Measurements from ENCODE around the gene FAM50B.

FAM50B gene

GRCh38 chr6:3822747-3823445 is 26.3 kb upstream of the FAM50B start:
- no peak for DNase-seq

DNA sequence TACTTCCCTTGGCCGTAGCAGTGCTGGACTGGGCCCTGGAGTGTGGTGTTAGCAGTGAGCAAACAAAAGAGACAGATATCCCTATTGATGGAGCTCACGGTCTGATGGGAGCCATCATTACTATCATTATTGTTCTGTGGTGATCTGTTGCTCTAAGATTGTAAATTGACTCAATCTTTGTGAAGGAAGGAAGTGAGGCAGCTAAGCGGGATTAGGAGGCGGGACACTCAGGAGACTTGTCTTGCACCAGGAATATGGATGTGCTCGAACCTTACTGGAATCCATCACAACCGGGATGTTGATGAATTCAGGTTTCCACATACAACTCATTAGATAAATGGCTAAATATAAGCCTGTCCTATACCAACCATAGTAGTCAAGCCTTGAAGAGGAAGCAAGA is 25.5 kb upstream of the FAM50B start:
- no peak for DNase-seq

GRCh38 chr6:3825331-3825831 is 23.8 kb upstream of the FAM50B start:
- DNase-seq: no peak

DNA sequence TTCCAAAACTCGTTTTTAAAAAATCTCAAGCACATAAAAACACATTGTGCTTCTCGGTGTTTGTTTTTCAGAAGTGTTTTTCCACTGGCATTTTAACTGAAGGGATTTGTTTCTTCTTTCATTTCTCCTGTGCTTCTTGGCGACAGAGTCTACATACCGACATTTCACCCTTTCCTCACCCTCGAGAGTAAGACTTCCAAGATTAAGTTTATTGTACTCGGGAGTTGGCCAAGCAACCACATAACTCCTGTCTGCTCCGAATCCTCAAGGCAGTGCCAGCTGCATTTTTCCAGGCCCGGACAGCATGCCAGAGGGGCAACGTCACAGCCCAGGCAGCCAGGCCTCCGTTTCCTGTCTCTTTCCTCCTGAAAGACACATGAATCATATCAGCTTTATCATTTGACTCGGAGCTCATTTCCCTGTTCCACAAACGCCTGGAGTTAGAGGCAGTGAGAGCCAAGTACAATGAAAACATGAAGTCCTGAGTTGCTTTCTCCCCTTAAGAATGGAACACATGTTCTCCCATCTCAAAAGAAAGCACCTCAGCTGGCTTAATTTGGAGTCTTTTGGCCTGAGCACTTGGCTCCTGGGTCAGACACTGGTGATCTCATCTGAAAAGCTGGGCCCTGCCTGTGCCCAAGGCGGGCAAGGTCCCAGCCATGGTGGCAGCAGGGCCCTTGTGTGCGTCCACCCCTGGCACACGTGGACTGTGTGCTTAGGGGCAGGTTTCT is 23.2 kb upstream of the FAM50B start:
- DNase-seq: no peak

DNA sequence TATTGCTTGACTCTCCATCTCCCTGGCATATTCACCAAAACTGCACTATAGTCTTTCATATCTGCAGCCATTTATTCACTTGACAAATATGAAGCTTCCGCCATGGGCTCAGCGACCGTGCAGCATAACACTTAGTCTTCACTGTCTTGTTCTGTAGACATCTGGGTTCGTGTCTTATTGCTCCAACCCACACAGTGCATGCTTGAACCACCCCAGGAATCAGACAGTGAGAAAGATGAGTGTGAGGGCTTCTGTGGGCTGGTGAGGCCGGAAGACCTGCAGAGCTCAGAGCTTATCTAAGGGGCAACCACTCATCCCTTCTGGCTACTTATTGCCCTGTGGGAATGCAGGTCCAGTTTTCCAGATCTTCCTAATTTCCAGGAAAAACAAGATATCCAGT is 19.9 kb upstream of the FAM50B start:
- no peak for DNase-seq

DNA sequence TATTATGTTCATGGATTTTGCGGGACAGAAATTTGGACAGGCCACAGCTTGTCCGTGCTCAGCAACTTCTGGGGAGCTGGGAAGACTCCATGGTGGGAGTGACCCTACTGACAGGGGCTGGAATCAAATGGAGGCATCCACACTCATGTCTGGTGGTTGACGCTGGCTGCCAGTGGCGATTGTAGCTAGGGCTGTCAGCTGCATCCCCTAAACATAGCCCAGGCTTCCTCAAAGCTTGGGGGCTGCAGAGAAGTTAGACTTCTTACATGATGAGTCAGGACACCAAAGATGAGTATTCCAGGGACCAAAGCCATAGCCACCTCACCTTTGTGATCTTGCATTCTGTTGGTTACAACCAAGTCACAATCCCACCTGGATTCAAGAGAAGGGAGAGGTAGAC is 18.4 kb upstream of the FAM50B start:
- no peak for DNase-seq

GRCh38 chr6:3831761-3832530 is 17.2 kb upstream of the FAM50B start:
- no peak for DNase-seq

GRCh38 chr6:3835055-3835731 is 14.0 kb upstream of the FAM50B start:
- no peak for DNase-seq

GRCh38 chr6:3835785-3836184 is 13.4 kb upstream of the FAM50B start:
- DNase-seq: no peak

- DNase-seq: no peak
Measured at GRCh38 chr6:3836566-3836965, 12.6 kb upstream of the FAM50B start.

GRCh38 chr6:3837781-3838180 is 11.4 kb upstream of the FAM50B start:
- DNase-seq: no peak

- DNase-seq: no peak
Measured at GRCh38 chr6:3838992-3839867, 9.9 kb upstream of the FAM50B start.

GRCh38 chr6:3841066-3841454 is 8.1 kb upstream of the FAM50B start:
- DNase-seq: no peak

GRCh38 chr6:3841711-3842565 is 7.2 kb upstream of the FAM50B start:
- DNase-seq: no peak

DNA sequence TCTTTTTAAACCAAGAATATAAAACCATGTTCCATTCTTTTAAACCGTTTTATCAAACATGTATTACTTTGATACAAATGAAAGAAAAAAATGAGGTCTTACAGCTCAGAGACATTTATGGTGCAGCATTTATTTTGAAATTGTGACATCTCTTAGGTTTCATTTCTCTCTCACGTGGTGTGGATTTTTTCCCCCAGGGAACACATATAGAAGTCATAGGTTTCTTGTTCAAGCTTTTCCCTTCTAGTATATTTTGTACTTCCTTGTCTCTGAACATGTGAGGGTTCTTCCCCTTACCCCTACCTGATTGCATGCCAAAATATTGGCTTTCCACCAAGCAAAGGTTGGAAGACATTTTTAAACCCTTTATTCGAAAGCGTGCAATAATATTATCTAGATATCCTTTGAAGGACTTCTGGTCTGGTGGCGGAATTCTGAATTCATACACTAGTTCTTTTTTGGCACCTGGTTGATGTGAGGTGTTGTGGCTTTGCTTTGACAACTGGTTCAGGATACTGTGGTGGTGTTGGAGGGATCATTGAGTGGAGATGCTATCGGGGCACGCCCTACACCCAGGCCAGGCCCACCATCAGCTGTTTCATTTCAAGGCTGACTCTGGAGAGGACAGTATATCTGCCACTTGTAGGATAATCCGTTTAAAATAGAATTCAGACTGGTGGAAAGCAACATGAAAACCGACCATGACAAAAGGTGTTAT is 5.6 kb upstream of the FAM50B start:
- DNase-seq: no peak

DNA sequence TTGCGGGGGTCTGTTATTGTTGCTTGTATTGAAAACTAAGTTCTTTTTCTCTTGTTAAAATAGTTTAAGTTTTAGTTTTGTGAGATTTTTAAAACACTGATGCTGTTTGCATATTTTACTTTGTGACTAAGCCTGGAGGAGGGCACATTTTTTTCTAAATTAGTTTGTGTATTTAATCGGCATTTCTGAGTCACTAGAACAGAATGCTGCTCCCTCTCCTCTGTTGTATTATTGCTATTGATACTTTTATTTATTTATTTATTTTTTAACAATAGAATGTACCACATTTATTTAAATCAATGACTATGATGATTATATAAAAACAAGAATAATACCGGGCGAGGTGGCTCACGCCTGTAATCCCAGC is 5.1 kb upstream of the FAM50B start:
- DNase-seq: no peak

- DNase-seq: no peak
Measured at GRCh38 chr6:3847521-3847920, 1.7 kb upstream of the FAM50B start.

- no peak for DNase-seq
Measured at GRCh38 chr6:3848380-3848779, 793 bp upstream of the FAM50B start.

- no peak for DNase-seq
Measured at GRCh38 chr6:3849681-3850450, 693 bp downstream of the FAM50B start.

Data from NCI-H748 treated with DMSO at 0.1 percent for 48 hours (cell line).